HEK293 (cell line): Measurements from ENCODE around the gene ARHGAP15.
A peak's percentile ranks its signal among the peaks of the same experiment; 100 is the strongest.

ENCODE experiments used
- CTCF ChIA-PET: fragments of 350-600 bp; formaldehyde crosslinking; extraction: SDS; loops from one replicate; lab custom pipeline; 2021; ENCODE audit warnings: antibody characterized with exemption; lab: Yijun Ruan, JAX
- POLR2A ChIA-PET: fragments of 300-600 bp; formaldehyde crosslinking; extraction: SDS; loops from one replicate; lab custom pipeline; 2020; ENCODE audit warnings: antibody characterized with exemption, inconsistent platforms; lab: Yijun Ruan, JAX
- H3K27ac ChIP-seq: fragments of 200-500 bp; sonication (Bioruptor generic); 2 replicates; pipeline ENCODE4 v1.5.1; 2014; ENCODE audit warnings: low read depth, low read length, control low read depth, inconsistent platforms; ENCODE audit errors: extremely low read depth
- H3K36me3 ChIP-seq, 2 experiments: fragments of 200-500 bp in 1 of 2; sonication (Bioruptor generic) in 1 of 2; 1 replicate in 1 of 2; 2 replicates in 1 of 2; pipeline ENCODE4 v1.5.1; 2014 to 2017; ENCODE audit warnings: inconsistent platforms in 2 of 2, low read length in 2 of 2; ENCODE audit not compliant: control insufficient read depth in 2 of 2, insufficient read depth in 1 of 2
- H3K4me1 ChIP-seq: fragments of 200-500 bp; sonication (Bioruptor generic); 2 replicates; pipeline ENCODE4 v1.5.1; 2014; ENCODE audit warnings: mild to moderate bottlenecking, low read length, inconsistent platforms; ENCODE audit not compliant: control insufficient read depth, insufficient read depth
- H3K4me3 ChIP-seq: 2 replicates; pipeline ENCODE4 v1.5.1; 2011; ENCODE audit warnings: low read depth, mild to moderate bottlenecking, control low read depth, low read length, moderate library complexity
- H3K9me3 ChIP-seq: fragments of 200-500 bp; sonication (Bioruptor generic); 2 replicates; pipeline ENCODE4 v1.5.1; 2014; ENCODE audit warnings: low read depth, low read length, inconsistent platforms; ENCODE audit not compliant: control insufficient read depth, insufficient read depth
- BCL11B ChIP-seq: fragments of 450-650 bp; formaldehyde crosslinking; IDR thresholded peaks from 2 replicates; pipeline ENCODE4 v1.5.1; 2016; ENCODE audit warnings: low read depth, missing biosample characterization, missing genetic modification characterization
- FEZF1 ChIP-seq: fragments of 450-650 bp; formaldehyde crosslinking; IDR thresholded peaks from 2 replicates; pipeline ENCODE4 v1.5.1; 2016; ENCODE audit warnings: missing biosample characterization, missing genetic modification characterization
- IKZF3 ChIP-seq: fragments of 450-650 bp; IDR thresholded peaks from 2 replicates; pipeline ENCODE4 v1.5.0; 2018; ENCODE audit warnings: missing biosample characterization, mild to moderate bottlenecking, missing genetic modification characterization, moderate library complexity
- KLF7 ChIP-seq: fragments of 450-650 bp; formaldehyde crosslinking; IDR thresholded peaks from 2 replicates; pipeline ENCODE4 v1.5.1; 2016; ENCODE audit warnings: missing biosample characterization, missing genetic modification characterization, borderline replicate concordance
- KLF9 ChIP-seq: fragments of 450-650 bp; formaldehyde crosslinking; IDR thresholded peaks from 2 replicates; pipeline ENCODE4 v1.5.1; 2016; ENCODE audit warnings: missing biosample characterization, missing genetic modification characterization, low read depth
- OSR2 ChIP-seq: fragments of 450-650 bp; formaldehyde crosslinking; IDR thresholded peaks from 2 replicates; pipeline ENCODE4 v1.5.1; 2016; ENCODE audit warnings: missing biosample characterization, missing genetic modification characterization
- PRDM6 ChIP-seq: fragments of 450-650 bp; formaldehyde crosslinking; IDR thresholded peaks from 2 replicates; pipeline ENCODE4 v1.5.1; 2017; ENCODE audit warnings: missing biosample characterization, missing genetic modification characterization
- SCRT2 ChIP-seq: fragments of 450-650 bp; formaldehyde crosslinking; IDR thresholded peaks from 2 replicates; pipeline ENCODE4 v1.5.1; 2016; ENCODE audit warnings: missing biosample characterization, missing genetic modification characterization
- ZNF10 ChIP-seq: fragments of 450-650 bp; formaldehyde crosslinking; IDR thresholded peaks from 2 replicates; pipeline ENCODE4 v1.5.1; 2017; ENCODE audit warnings: missing biosample characterization, missing genetic modification characterization
- ZNF211 ChIP-seq: fragments of 450-650 bp; formaldehyde crosslinking; IDR thresholded peaks from 2 replicates; pipeline ENCODE4 v1.5.1; 2016; ENCODE audit warnings: low read depth, missing biosample characterization, missing genetic modification characterization
- ZNF24 ChIP-seq: fragments of 450-650 bp; formaldehyde crosslinking; IDR thresholded peaks from 2 replicates; pipeline ENCODE4 v1.5.1; 2016; ENCODE audit warnings: missing biosample characterization, missing genetic modification characterization
- ZNF394 ChIP-seq: fragments of 450-650 bp; formaldehyde crosslinking; IDR thresholded peaks from 2 replicates; pipeline ENCODE4 v1.5.1; 2016; ENCODE audit warnings: missing biosample characterization, missing genetic modification characterization, mild to moderate bottlenecking, moderate library complexity, borderline replicate concordance
- ZNF426 ChIP-seq: fragments of 450-650 bp; formaldehyde crosslinking; IDR thresholded peaks from 2 replicates; pipeline ENCODE4 v1.5.1; 2017; ENCODE audit warnings: missing biosample characterization, missing genetic modification characterization, mild to moderate bottlenecking, inconsistent platforms, moderate library complexity
- ZNF514 ChIP-seq: fragments of 450-650 bp; formaldehyde crosslinking; IDR thresholded peaks from 2 replicates; pipeline ENCODE4 v1.5.1; 2016; ENCODE audit warnings: missing biosample characterization, missing genetic modification characterization
- ZNF600 ChIP-seq: fragments of 450-650 bp; formaldehyde crosslinking; IDR thresholded peaks from 2 replicates; pipeline ENCODE4 v1.5.1; 2016; ENCODE audit warnings: missing biosample characterization, missing genetic modification characterization
- ZNF610 ChIP-seq: fragments of 450-650 bp; formaldehyde crosslinking; IDR thresholded peaks from 2 replicates; pipeline ENCODE4 v1.5.1; 2016; ENCODE audit warnings: missing biosample characterization, missing genetic modification characterization, borderline replicate concordance
- ZNF776 ChIP-seq: fragments of 450-650 bp; formaldehyde crosslinking; IDR thresholded peaks from 2 replicates; pipeline ENCODE4 v1.5.0; 2017; ENCODE audit warnings: missing biosample characterization, missing genetic modification characterization, borderline replicate concordance
- ZNF777 ChIP-seq: fragments of 450-650 bp; formaldehyde crosslinking; IDR thresholded peaks from 2 replicates; pipeline ENCODE4 v1.5.1; 2017; ENCODE audit warnings: missing biosample characterization, missing genetic modification characterization, borderline replicate concordance
- ZNF843 ChIP-seq: fragments of 450-650 bp; formaldehyde crosslinking; IDR thresholded peaks from 2 replicates; pipeline ENCODE4 v1.5.1; 2016; ENCODE audit warnings: missing biosample characterization, missing genetic modification characterization
- TF ChIP-seq, protein P1 (sequence below): fragments of 450-650 bp; formaldehyde crosslinking; IDR thresholded peaks from 2 replicates; pipeline ENCODE4 v1.5.1; 2016; ENCODE audit warnings: missing biosample characterization, missing genetic modification characterization, borderline replicate concordance
- TF ChIP-seq, protein P2 (sequence below): sonication (generic); formaldehyde crosslinking; IDR thresholded peaks from 2 replicates; pipeline ENCODE4 v1.8.1; 2022; ENCODE audit warnings: mild to moderate bottlenecking, moderate library complexity, missing genetic modification reagents

ARHGAP15 gene

DNA sequence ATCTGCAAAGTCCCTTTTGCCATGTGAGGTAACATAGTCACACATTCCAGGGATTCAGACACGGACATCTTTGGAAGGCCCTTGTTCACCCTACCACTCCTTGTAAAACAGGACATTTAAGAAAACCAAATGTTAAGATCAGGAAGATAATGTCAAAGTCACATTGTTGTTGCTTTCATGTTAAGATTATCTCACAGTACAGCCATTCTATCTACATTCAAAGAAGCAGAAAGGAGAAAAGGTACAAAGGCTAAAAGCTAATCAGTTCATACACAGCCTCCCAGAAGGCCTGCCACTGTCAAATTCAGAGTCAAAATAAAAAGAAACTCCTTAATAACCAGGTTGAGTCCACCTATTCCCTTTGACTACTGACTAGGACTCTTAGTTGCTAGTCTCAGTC, 573.7 kb downstream of the ARHGAP15 start:
- no peak overlapping the region for H3K27ac ChIP-seq
- no peak overlapping the region for H3K4me3 ChIP-seq
- H3K4me1 ChIP-seq: peaks cover 5% of the 10 kb centered on the region; the same call in 1 of the 2 replicates
- ChIA-PET POLR2A (no interaction called here), CTCF (no interaction called here)
- no peaks in the 10 kb centered on the region for H3K9me3 ChIP-seq
- no peak for TF ChIP-seq ZNF776 (tag by site-specific recombination)
- TF ChIP-seq BCL11B: no peak
- no peak for TF ChIP-seq ZNF610 (tag by site-specific recombination)
- TF ChIP-seq, protein P1, sequence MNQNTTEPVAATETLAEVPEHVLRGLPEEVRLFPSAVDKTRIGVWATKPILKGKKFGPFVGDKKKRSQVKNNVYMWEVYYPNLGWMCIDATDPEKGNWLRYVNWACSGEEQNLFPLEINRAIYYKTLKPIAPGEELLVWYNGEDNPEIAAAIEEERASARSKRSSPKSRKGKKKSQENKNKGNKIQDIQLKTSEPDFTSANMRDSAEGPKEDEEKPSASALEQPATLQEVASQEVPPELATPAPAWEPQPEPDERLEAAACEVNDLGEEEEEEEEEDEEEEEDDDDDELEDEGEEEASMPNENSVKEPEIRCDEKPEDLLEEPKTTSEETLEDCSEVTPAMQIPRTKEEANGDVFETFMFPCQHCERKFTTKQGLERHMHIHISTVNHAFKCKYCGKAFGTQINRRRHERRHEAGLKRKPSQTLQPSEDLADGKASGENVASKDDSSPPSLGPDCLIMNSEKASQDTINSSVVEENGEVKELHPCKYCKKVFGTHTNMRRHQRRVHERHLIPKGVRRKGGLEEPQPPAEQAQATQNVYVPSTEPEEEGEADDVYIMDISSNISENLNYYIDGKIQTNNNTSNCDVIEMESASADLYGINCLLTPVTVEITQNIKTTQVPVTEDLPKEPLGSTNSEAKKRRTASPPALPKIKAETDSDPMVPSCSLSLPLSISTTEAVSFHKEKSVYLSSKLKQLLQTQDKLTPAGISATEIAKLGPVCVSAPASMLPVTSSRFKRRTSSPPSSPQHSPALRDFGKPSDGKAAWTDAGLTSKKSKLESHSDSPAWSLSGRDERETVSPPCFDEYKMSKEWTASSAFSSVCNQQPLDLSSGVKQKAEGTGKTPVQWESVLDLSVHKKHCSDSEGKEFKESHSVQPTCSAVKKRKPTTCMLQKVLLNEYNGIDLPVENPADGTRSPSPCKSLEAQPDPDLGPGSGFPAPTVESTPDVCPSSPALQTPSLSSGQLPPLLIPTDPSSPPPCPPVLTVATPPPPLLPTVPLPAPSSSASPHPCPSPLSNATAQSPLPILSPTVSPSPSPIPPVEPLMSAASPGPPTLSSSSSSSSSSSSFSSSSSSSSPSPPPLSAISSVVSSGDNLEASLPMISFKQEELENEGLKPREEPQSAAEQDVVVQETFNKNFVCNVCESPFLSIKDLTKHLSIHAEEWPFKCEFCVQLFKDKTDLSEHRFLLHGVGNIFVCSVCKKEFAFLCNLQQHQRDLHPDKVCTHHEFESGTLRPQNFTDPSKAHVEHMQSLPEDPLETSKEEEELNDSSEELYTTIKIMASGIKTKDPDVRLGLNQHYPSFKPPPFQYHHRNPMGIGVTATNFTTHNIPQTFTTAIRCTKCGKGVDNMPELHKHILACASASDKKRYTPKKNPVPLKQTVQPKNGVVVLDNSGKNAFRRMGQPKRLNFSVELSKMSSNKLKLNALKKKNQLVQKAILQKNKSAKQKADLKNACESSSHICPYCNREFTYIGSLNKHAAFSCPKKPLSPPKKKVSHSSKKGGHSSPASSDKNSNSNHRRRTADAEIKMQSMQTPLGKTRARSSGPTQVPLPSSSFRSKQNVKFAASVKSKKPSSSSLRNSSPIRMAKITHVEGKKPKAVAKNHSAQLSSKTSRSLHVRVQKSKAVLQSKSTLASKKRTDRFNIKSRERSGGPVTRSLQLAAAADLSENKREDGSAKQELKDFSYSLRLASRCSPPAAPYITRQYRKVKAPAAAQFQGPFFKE (tag by site-specific recombination): no peak
- no peak for TF ChIP-seq ZNF600
- no peak for TF ChIP-seq ZNF10
- TF ChIP-seq KLF9 (tag by site-specific recombination): no peak
- TF ChIP-seq SCRT2: no peak
- no peaks in the 10 kb centered on the region for H3K36me3 ChIP-seq

DNA sequence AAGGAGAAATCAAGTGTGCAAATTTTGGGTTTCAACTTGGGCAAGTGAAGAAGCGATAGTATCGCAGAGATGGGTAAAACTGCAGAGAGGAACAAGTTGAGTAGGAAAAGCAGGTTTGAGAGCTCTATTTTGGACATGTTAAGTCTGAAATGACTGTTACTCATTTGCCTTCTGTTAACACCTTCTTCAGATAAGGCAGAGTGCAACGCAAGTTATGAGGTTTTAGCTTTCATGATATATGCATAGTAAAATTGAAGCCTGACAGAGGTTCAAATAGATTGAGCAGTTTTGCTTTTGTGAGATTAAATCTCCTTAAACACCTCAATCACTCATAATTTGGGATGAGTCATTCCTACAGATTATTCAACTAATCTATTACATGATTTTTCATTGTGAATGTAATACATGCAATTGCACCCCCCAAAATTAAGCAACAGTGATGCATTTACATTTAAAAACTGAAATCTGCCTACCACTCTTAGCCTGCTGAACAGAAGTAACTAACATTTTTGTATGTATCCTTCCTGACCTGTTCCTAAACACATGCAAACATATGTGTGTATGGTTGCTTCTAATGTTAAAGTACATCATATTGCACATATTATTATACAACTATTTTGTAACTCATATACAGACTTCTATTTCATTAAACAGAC, 575.4 kb downstream of the ARHGAP15 start:
- H3K4me1 ChIP-seq: peaks cover 8% of the 10 kb centered on the region
- CTCF ChIA-PET: no interaction called here
- no peak overlapping the region for H3K4me3 ChIP-seq
- no peak overlapping the region for H3K27ac ChIP-seq
- H3K36me3 ChIP-seq: no peaks in the 10 kb centered on the region
- POLR2A ChIA-PET: no interaction called here
- no peak for TF ChIP-seq IKZF3
- TF ChIP-seq ZNF394 (tag by site-specific recombination): no peak
- TF ChIP-seq ZNF843 (tag by site-specific recombination): 0 out of 2 replicates have a peak, but pooled peaks have one; percentile 38
- TF ChIP-seq ZNF514 (tag by site-specific recombination): no peak
- peak; percentile 35; the same call in 1 of the 2 replicates for TF ChIP-seq FEZF1 (tag by site-specific recombination)
- no peak for TF ChIP-seq ZNF211
- no peak for TF ChIP-seq ZNF24
- no peak for TF ChIP-seq ZNF777 (tag by site-specific recombination)
- peak; percentile 55; the same call in 1 of the 2 replicates for TF ChIP-seq OSR2 (tag by site-specific recombination)
- TF ChIP-seq KLF7 (tag by site-specific recombination): no peak
- no peak for TF ChIP-seq PRDM6 (tag by site-specific recombination)
- no peak for TF ChIP-seq ZNF426 (tag by site-specific recombination)
- TF ChIP-seq, protein P2, sequence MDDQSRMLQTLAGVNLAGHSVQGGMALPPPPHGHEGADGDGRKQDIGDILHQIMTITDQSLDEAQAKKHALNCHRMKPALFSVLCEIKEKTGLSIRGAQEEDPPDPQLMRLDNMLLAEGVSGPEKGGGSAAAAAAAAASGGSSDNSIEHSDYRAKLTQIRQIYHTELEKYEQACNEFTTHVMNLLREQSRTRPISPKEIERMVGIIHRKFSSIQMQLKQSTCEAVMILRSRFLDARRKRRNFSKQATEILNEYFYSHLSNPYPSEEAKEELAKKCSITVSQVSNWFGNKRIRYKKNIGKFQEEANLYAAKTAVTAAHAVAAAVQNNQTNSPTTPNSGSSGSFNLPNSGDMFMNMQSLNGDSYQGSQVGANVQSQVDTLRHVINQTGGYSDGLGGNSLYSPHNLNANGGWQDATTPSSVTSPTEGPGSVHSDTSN (CRISPR knock-in tag): no peak
- no peaks in the 10 kb centered on the region for H3K9me3 ChIP-seq
